Tibial nerve (tissue), 4 donors: ENCODE measurements around the gene SORCS2. TPM values are rescaled to one million over a fixed set of nuclear protein-coding genes. Genes with fewer than 3 reads are reported as not detected.

ENCODE experiments used
- DNase-seq, 2 donors: peaks; one replicate each; pipeline ENCODE4 v3.0.0-alpha.2; 2019; ENCODE audit warnings: low spot score in 2 of 2
- H3K27ac ChIP-seq, 4 donors: fragments of 200-600 bp; sonication (generic) in 3 of 4; one replicate each; pipeline ENCODE4 v1.5.1; 2017 to 2019; ENCODE audit warnings: mild to moderate bottlenecking in 1 of 4
- H3K27me3 ChIP-seq, 2 donors: fragments of 200-600 bp; sonication (generic) in 1 of 2; one replicate each; pipeline versions ENCODE4 v1.5.1 to v1.6.0; 2017 to 2019
- H3K36me3 ChIP-seq, 3 donors: fragments of 200-600 bp; sonication (generic); one replicate each; pipeline ENCODE4 v1.5.1; 2018 to 2019
- H3K4me1 ChIP-seq, 4 donors: fragments of 200-600 bp; sonication (generic) in 3 of 4; one replicate each; pipeline ENCODE4 v1.5.1; 2017 to 2019
- H3K4me3 ChIP-seq, 4 donors: fragments of 200-600 bp; sonication (generic) in 3 of 4; one replicate each; pipeline ENCODE4 v1.5.1; 2017 to 2019; ENCODE audit warnings: mild to moderate bottlenecking in 1 of 4, moderate library complexity in 1 of 4
- H3K9me3 ChIP-seq, 4 donors: fragments of 200-600 bp; sonication (generic) in 3 of 4; one replicate each; pipeline ENCODE4 v1.5.1; 2017 to 2019
- CTCF ChIP-seq, 5 experiments: fragments of 200-600 bp in 3 of 5; fragments of 450-650 bp in 2 of 5; sonication (generic) in 3 of 5; IDR thresholded peaks; one replicate each; pipeline ENCODE4 v1.5.1; 2016 to 2019; ENCODE audit warnings: antibody characterized with exemption in 5 of 5, mild to moderate bottlenecking in 3 of 5, moderate library complexity in 2 of 5
- EP300 ChIP-seq, 2 donors: sonication (generic); formaldehyde crosslinking; IDR thresholded peaks; one replicate each; pipeline ENCODE4 v1.6.1; 2017; ENCODE audit warnings: antibody characterized with exemption in 2 of 2, mild to moderate bottlenecking in 1 of 2
- POLR2A ChIP-seq, 2 donors: fragments of 450-650 bp; IDR thresholded peaks; one replicate each; pipeline ENCODE4 v1.6.1; 2017; ENCODE audit warnings: antibody characterized with exemption in 2 of 2, mild to moderate bottlenecking in 2 of 2, moderate library complexity in 2 of 2
- WGBS, 2 donors: methylation state at CpG; one replicate each; pipeline ENCODE4 v1.1.5; 2018; 5-methylcytosine and 5-hydroxymethylcytosine counted together
- total RNA-seq, 4 donors: library from RNA; depleted of rRNA; stranded (reverse); fragments of >200 nt; gene quantifications; one replicate each; pipeline ENCODE4 v1.1.0, GENCODE V29; 2016

Gene SORCS2
- total RNA-seq, 4 donors from 2014 or later, result 15.6 to 48.9 (median 38.3) TPM

- TF ChIP-seq CTCF (IDR thresholded peaks at IDR 0.05), result no peak
- no peak for TF ChIP-seq POLR2A (IDR thresholded peaks at IDR 0.05)
- no peak for TF ChIP-seq EP300 (IDR thresholded peaks at IDR 0.05)
- Histone ChIP-seq H3K4me1 (peaks cover 0 to 49% (median 3%) of the 10 kb centered on the region in 4 donors), H3K36me3 (no peaks in the 10 kb centered on the region), H3K4me3 (no peak overlapping the region), H3K27me3 (no peaks in the 10 kb centered on the region), H3K27ac (peak overlapping the region in 1 of 4 donors; percentile 10), H3K9me3 (no peaks in the 10 kb centered on the region)
- DNase-seq, result no peak
- 74 to 77% methylated on average over 3 of the region's 4 CpGs for WGBS, 2 donors
Measured at GRCh38 chr4:7514789-7515188, 322.5 kb downstream of the SORCS2 start.

GRCh38 chr4:7515390-7515902 is 323.1 kb downstream of the SORCS2 start:
- Histone ChIP-seq H3K4me3 (no peak overlapping the region), H3K9me3 (no peaks in the 10 kb centered on the region), H3K27me3 (no peaks in the 10 kb centered on the region), H3K4me1 (peaks cover 0 to 48% (median 3%) of the 10 kb centered on the region in 4 donors), H3K27ac (peak overlapping the region in 2 of 4 donors; percentile 10 to 54), H3K36me3 (no peaks in the 10 kb centered on the region)
- no peak for TF ChIP-seq CTCF (IDR thresholded peaks at IDR 0.05)
- TF ChIP-seq POLR2A (IDR thresholded peaks at IDR 0.05), result no peak
- no peak for TF ChIP-seq EP300 (IDR thresholded peaks at IDR 0.05)
- 68 to 76% methylated on average over 6 to 13 of the region's 14 CpGs for WGBS, 2 donors
- no peak for DNase-seq

GRCh38 chr4:7516096-7516772 is 323.9 kb downstream of the SORCS2 start:
- WGBS, 2 donors, result 42 to 54% methylated on average over 15 of the region's 16 CpGs
- Histone ChIP-seq H3K4me1 (peaks cover 0 to 47% (median 3%) of the 10 kb centered on the region in 4 donors), H3K27me3 (no peaks in the 10 kb centered on the region), H3K4me3 (no peak overlapping the region), H3K36me3 (no peaks in the 10 kb centered on the region), H3K9me3 (no peaks in the 10 kb centered on the region), H3K27ac (peak overlapping the region in 2 of 4 donors; percentile 33 to 54)
- no peak for DNase-seq
- TF ChIP-seq CTCF (IDR thresholded peaks at IDR 0.05) (no peak), EP300 (IDR thresholded peaks at IDR 0.05) (no peak), POLR2A (IDR thresholded peaks at IDR 0.05) (no peak)

GRCh38 chr4:7516773-7517144 is 324.4 kb downstream of the SORCS2 start:
- WGBS, 2 donors, result 38 to 39% methylated on average over 11 to 12 of the region's 12 CpGs
- Histone ChIP-seq H3K27me3 (no peaks in the 10 kb centered on the region), H3K4me1 (peaks cover 0 to 47% (median 3%) of the 10 kb centered on the region in 4 donors), H3K4me3 (no peak overlapping the region), H3K36me3 (no peaks in the 10 kb centered on the region), H3K27ac (peak overlapping the region in 1 of 4 donors; percentile 54), H3K9me3 (no peaks in the 10 kb centered on the region)
- no peak for TF ChIP-seq EP300 (IDR thresholded peaks at IDR 0.05)
- no peak for DNase-seq

- TF ChIP-seq CTCF (IDR thresholded peaks at IDR 0.05) (no peak), EP300 (IDR thresholded peaks at IDR 0.05) (no peak), POLR2A (IDR thresholded peaks at IDR 0.05) (no peak)
- no peak overlapping the region for H3K4me3 ChIP-seq
- no peaks in the 10 kb centered on the region for H3K9me3 ChIP-seq
- peaks cover 0 to 43% (median 3%) of the 10 kb centered on the region in 4 donors for H3K4me1 ChIP-seq
- H3K27me3 ChIP-seq, result no peaks in the 10 kb centered on the region
- no peaks in the 10 kb centered on the region for H3K36me3 ChIP-seq
- DNase-seq, result no peak
- WGBS, 2 donors, result 65 to 82% methylated on average over 11 to 24 of the region's 24 CpGs
- H3K27ac ChIP-seq, result no peak overlapping the region
Measured at GRCh38 chr4:7518871-7519637, 326.7 kb downstream of the SORCS2 start.
